ENCODE measurements around the gene LRRC41.
A peak's percentile ranks its signal among the peaks of the same experiment; 100 is the strongest.
"Not testable (repeated sequence)": the region's sequence is repeated elsewhere in the genome, so short reads cannot be mapped to it uniquely, and the experiment has no call there.

The LRRC41 gene

GRCh38 chr1:46303038-46303871 is at the start of gene LRRC41, which contains the start of gene UQCRH:
TSS of gene LRRC41 (minus strand) at chr1:46303616. CDS start at chr1:46303322, 294 bp downstream.
TSS of gene UQCRH (plus strand) at chr1:46303698. CDS start at chr1:46303767, 69 bp downstream.
- DNase-seq, result peak; percentile 96

- no peak for DNase-seq
Measured at GRCh38 chr1:46352363-46352762, 48.9 kb upstream of the LRRC41 start.

GRCh38 chr1:46345281-46345680 is 41.9 kb upstream of the LRRC41 start:
- DNase-seq, result no peak

- DNase-seq, result no peak
Measured at GRCh38 chr1:46344481-46344880, 41.1 kb upstream of the LRRC41 start.

- no peak for DNase-seq
Measured at GRCh38 chr1:46343705-46344104, 40.3 kb upstream of the LRRC41 start.

GRCh38 chr1:46343351-46343695 is 39.9 kb upstream of the LRRC41 start:
- no peak for DNase-seq

- no peak for DNase-seq
Measured at GRCh38 chr1:46342677-46343350, 39.4 kb upstream of the LRRC41 start.

- DNase-seq, result peak; percentile 44
Measured at GRCh38 chr1:46342084-46342656, 38.8 kb upstream of the LRRC41 start.

GRCh38 chr1:46341222-46342083 is 38.0 kb upstream of the LRRC41 start:
- DNase-seq, result no peak

- peak; percentile 94 for DNase-seq
Measured at GRCh38 chr1:46340404-46341221, 37.2 kb upstream of the LRRC41 start, which contains the start of gene NSUN4. TSS of gene NSUN4 (plus strand) at chr1:46340807. CDS start at chr1:46340827, 20 bp downstream.

- not testable (repeated sequence) for DNase-seq
Measured at GRCh38 chr1:46337409-46337808, 34.0 kb upstream of the LRRC41 start.

- DNase-seq, result no peak
Measured at GRCh38 chr1:46335081-46335480, 31.7 kb upstream of the LRRC41 start.

- no peak for DNase-seq
Measured at GRCh38 chr1:46334030-46334384, 30.6 kb upstream of the LRRC41 start.

- peak; percentile 23 for DNase-seq
Measured at GRCh38 chr1:46333300-46334029, 30.0 kb upstream of the LRRC41 start.

GRCh38 chr1:46331786-46332540 is 28.5 kb upstream of the LRRC41 start:
- DNase-seq, result not testable (repeated sequence)

- DNase-seq, result not testable (repeated sequence)
Measured at GRCh38 chr1:46330381-46330780, 27.0 kb upstream of the LRRC41 start.

GRCh38 chr1:46329807-46330206 is 26.4 kb upstream of the LRRC41 start:
- DNase-seq, result not testable (repeated sequence)

- not testable (repeated sequence) for DNase-seq
Measured at GRCh38 chr1:46328182-46328581, 24.8 kb upstream of the LRRC41 start.

- not testable (repeated sequence) for DNase-seq
Measured at GRCh38 chr1:46325285-46326076, 22.1 kb upstream of the LRRC41 start.
